Measurements from ENCODE around the gene E2F4. TPM values are rescaled to one million over a fixed set of nuclear protein-coding genes. Genes with fewer than 3 reads are reported as not detected.
A peak's percentile ranks its signal among the peaks of the same experiment; 100 is the strongest.

E2F4 gene
- total and polyA plus RNA-seq, 2 experiments from 2014 or later, result 67.0 to 135 TPM

DNA sequence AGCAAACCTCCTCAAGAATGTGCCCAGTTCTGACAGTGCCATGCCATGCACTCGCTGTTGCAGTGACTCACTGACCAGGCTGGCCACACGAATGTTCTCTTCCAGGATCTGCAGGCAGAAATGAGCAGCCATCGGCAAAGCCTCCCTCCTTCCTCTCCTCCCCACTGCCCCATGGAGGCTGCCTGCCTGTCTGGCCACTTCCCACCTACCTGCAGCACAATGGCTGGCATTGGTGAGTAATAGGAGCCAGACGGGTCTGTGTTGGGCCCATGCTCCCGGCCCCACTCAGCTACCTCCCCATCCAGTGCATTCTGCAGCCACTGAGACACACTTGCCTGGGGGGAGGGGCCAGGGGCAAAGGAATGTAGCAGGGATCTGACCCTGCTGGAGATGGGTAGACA is 5.4 kb upstream of the E2F4 start:
- Mint-ChIP-seq H3K4me1 (peaks cover 19% of the 10 kb centered on the region), H3K4me3 (no peak overlapping the region), H3K27ac (no peak overlapping the region), H3K27me3 (ENCODE audit: insufficient read depth, low read depth, poor library complexity) (peaks cover 30% of the 10 kb centered on the region), H3K36me3 (ENCODE audit: low read depth) (no peaks in the 10 kb centered on the region; the same call in 2 of the 3 replicates), H3K9me3 (no peaks in the 10 kb centered on the region; the same call in 2 of the 3 replicates)
- no peak overlapping the region for H3K4me2 ChIP-seq
- 0 out of 2 replicates have a peak, but pooled peaks cover 3% of the 10 kb centered on the region for H3F3A ChIP-seq (replicated peaks; ENCODE audit: low read depth)
- no peaks in the 10 kb centered on the region for H4K20me1 ChIP-seq (replicated peaks; ENCODE audit: insufficient read depth)
- H3K4me1 ChIP-seq (ENCODE audit: insufficient read depth), result peaks cover 17% of the 10 kb centered on the region
- H3K36me3 ChIP-seq (ENCODE audit: insufficient read depth), result no peaks in the 10 kb centered on the region
- DNase-seq (ENCODE audit: low spot score), result peak; percentile 58
- no peak for ATAC-seq
- H3K27me3 ChIP-seq (ENCODE audit: insufficient read depth), result peaks cover 28% of the 10 kb centered on the region
- no peak overlapping the region for H3K27ac ChIP-seq (ENCODE audit: low read depth)
- no peak overlapping the region for H3K4me3 ChIP-seq
- H2AFZ ChIP-seq, result no peak overlapping the region
- H3K79me2 ChIP-seq (replicated peaks; ENCODE audit: insufficient read depth), result peaks cover 10% of the 10 kb centered on the region
- no peak for TF ChIP-seq REST (IDR thresholded peaks at IDR 0.05; ENCODE audit: unreplicated experiment)
- no peak for TF ChIP-seq STAT1 (IDR thresholded peaks at IDR 0.05; ENCODE audit: unreplicated experiment)
- no peak for TF ChIP-seq ETS1 (IDR thresholded peaks at IDR 0.05)
- no peak for TF ChIP-seq POLR2AphosphoS5 (IDR thresholded peaks at IDR 0.05; ENCODE audit: low read depth)
- no peak for TF ChIP-seq CTCF (conservative IDR thresholded peaks at IDR 0.05; ENCODE audit: low read depth in 2 of 2)
- TF ChIP-seq, protein P1, sequence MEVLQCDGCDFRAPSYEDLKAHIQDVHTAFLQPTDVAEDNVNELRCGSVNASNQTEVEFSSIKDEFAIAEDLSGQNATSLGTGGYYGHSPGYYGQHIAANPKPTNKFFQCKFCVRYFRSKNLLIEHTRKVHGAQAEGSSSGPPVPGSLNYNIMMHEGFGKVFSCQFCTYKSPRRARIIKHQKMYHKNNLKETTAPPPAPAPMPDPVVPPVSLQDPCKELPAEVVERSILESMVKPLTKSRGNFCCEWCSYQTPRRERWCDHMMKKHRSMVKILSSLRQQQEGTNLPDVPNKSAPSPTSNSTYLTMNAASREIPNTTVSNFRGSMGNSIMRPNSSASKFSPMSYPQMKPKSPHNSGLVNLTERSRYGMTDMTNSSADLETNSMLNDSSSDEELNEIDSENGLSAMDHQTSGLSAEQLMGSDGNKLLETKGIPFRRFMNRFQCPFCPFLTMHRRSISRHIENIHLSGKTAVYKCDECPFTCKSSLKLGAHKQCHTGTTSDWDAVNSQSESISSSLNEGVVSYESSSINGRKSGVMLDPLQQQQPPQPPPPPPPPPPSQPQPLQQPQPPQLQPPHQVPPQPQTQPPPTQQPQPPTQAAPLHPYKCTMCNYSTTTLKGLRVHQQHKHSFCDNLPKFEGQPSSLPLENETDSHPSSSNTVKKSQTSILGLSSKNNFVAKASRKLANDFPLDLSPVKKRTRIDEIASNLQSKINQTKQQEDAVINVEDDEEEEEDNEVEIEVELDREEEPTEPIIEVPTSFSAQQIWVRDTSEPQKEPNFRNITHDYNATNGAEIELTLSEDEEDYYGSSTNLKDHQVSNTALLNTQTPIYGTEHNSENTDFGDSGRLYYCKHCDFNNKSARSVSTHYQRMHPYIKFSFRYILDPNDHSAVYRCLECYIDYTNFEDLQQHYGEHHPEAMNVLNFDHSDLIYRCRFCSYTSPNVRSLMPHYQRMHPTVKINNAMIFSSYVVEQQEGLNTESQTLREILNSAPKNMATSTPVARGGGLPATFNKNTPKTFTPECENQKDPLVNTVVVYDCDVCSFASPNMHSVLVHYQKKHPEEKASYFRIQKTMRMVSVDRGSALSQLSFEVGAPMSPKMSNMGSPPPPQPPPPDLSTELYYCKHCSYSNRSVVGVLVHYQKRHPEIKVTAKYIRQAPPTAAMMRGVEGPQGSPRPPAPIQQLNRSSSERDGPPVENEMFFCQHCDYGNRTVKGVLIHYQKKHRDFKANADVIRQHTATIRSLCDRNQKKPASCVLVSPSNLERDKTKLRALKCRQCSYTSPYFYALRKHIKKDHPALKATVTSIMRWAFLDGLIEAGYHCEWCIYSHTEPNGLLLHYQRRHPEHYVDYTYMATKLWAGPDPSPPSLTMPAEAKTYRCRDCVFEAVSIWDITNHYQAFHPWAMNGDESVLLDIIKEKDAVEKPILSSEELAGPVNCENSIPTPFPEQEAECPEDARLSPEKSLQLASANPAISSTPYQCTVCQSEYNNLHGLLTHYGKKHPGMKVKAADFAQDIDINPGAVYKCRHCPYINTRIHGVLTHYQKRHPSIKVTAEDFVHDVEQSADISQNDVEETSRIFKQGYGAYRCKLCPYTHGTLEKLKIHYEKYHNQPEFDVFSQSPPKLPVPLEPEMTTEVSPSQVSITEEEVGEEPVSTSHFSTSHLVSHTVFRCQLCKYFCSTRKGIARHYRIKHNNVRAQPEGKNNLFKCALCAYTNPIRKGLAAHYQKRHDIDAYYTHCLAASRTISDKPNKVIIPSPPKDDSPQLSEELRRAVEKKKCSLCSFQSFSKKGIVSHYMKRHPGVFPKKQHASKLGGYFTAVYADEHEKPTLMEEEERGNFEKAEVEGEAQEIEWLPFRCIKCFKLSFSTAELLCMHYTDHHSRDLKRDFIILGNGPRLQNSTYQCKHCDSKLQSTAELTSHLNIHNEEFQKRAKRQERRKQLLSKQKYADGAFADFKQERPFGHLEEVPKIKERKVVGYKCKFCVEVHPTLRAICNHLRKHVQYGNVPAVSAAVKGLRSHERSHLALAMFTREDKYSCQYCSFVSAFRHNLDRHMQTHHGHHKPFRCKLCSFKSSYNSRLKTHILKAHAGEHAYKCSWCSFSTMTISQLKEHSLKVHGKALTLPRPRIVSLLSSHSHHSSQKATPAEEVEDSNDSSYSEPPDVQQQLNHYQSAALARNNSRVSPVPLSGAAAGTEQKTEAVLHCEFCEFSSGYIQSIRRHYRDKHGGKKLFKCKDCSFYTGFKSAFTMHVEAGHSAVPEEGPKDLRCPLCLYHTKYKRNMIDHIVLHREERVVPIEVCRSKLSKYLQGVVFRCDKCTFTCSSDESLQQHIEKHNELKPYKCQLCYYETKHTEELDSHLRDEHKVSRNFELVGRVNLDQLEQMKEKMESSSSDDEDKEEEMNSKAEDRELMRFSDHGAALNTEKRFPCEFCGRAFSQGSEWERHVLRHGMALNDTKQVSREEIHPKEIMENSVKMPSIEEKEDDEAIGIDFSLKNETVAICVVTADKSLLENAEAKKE (CRISPR knock-in tag; IDR thresholded peaks at IDR 0.05), result no peak
- no peak for TF ChIP-seq JUNB (IDR thresholded peaks at IDR 0.05; ENCODE audit: unreplicated experiment)
- no peak for TF ChIP-seq CREB1 (CRISPR knock-in tag; IDR thresholded peaks at IDR 0.05; ENCODE audit: low read depth)
- no peak for TF ChIP-seq EZH2 (IDR thresholded peaks at IDR 0.05; ENCODE audit: low read depth, unreplicated experiment)
- no peak for TF ChIP-seq ZNF114 (CRISPR knock-in tag; IDR thresholded peaks at IDR 0.05)
- no peak for TF ChIP-seq EZH2phosphoT487 (IDR thresholded peaks at IDR 0.05; ENCODE audit: unreplicated experiment)
- TF ChIP-seq ZNF331 (CRISPR knock-in tag; IDR thresholded peaks at IDR 0.05; ENCODE audit: low read depth), result no peak
- TF ChIP-seq NANOG (IDR thresholded peaks at IDR 0.05; ENCODE audit: borderline replicate concordance), result no peak
- H3K9me2 ChIP-seq (ENCODE audit: insufficient read depth), result no peaks in the 10 kb centered on the region
